Measurements from ENCODE around the gene MXD3. TPM values are rescaled to one million over a fixed set of nuclear protein-coding genes. Genes with fewer than 3 reads are reported as not detected.

The MXD3 gene
- total and polyA plus RNA-seq, 2 donors (not counting 1 experiment from before 2014, with no cell fraction given) = 11.5 to 14.8 TPM

DNA sequence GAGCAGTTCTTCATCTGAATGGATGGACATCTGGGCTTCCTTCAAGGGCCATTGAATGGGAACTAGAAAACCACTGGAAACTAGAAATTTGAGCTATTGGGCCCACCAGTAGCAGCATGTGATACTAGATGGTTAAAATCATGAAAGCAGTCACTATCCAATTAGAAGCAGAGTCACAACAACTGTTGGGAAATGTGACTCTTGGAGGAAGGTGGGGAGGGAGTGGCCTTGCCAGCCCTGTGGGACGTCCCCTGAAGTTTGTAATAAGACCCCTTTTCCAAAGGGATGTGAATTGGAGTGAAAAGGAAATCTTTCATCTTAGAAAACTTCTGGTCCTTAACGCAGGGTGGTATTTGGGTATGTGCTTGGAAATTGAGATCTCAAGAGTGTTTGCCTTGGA, 13.8 kb downstream of the MXD3 start:
- Histone ChIP-seq H2AFZ (ENCODE audit: insufficient read depth, low read depth, low read length, poor library complexity, severe bottlenecking) (no peak overlapping the region), H3K4me3 (ENCODE audit: control extremely low read depth in 1 of 5, extremely low read depth in 1 of 5, insufficient read depth in 1 of 5, low read depth in 2 of 5, low read length in 4 of 5) (no peak overlapping the region), H3K79me2 (ENCODE audit: control insufficient read depth, insufficient read depth, low read length) (peaks cover 19% of the 10 kb centered on the region), H4K20me1 (ENCODE audit: control insufficient read depth, insufficient read depth, low read length, poor library complexity, severe bottlenecking) (no peaks in the 10 kb centered on the region), H3K4me2 (replicated peaks; ENCODE audit: low read depth, low read length, poor library complexity, severe bottlenecking) (no peak overlapping the region), H3K4me1 (ENCODE audit: control insufficient read depth in 2 of 2, insufficient read depth in 2 of 2, low read length in 2 of 2) (peaks cover 59 to 78% of the 10 kb centered on the region in 2 donors), H3K9me3 (ENCODE audit: control extremely low read depth in 1 of 3, control insufficient read depth in 2 of 3, insufficient read depth in 1 of 3, low read length in 2 of 3) (no peaks in the 10 kb centered on the region), H3K27ac (ENCODE audit: low read length in 2 of 2) (peak overlapping the region in 1 of 2 donors; percentile 54), H3K9ac (ENCODE audit: low read length) (no peak overlapping the region), H3K36me3 (replicated peaks in 1 of 2; ENCODE audit: control extremely low read depth in 1 of 2, control insufficient read depth in 1 of 2, extremely low read depth in 1 of 2, insufficient read depth in 2 of 2, low read length in 1 of 2) (peaks cover 18 to 37% of the 10 kb centered on the region in 2 experiments), H3K27me3 (replicated peaks in 1 of 4; ENCODE audit: control extremely low read depth in 1 of 4, control insufficient read depth in 3 of 4, insufficient read depth in 4 of 4, low read length in 3 of 4) (no peaks in the 10 kb centered on the region)
- Mint-ChIP-seq H3K4me3 (no peak overlapping the region), H3K4me1 (peaks cover 71% of the 10 kb centered on the region), H3K27me3 (no peaks in the 10 kb centered on the region), H3K9me3 (ENCODE audit: insufficient read depth) (no peaks in the 10 kb centered on the region), H3K27ac (peak overlapping the region; percentile 93)
- intact Hi-C loops (cut with micrococcal nuclease) = no loop called here
- ChIA-PET CTCF (interaction anchor here (0.8 to 1.6 kb wide), 3 partner anchors 12 to 183 kb away, joined by 3 to 6 read pairs (median 5); no protein-coding TSS in a partner anchor), POLR2A (no interaction called here)
- DNase-seq (no peak), ATAC-seq (ENCODE audit: low read depth) (no peak)
- WGBS (ENCODE audit: insufficient coverage) = 100% methylated on average over 2 of the region's 2 CpGs
- TF ChIP-seq EZH2 (IDR thresholded peaks at IDR 0.05; ENCODE audit: borderline replicate concordance, insufficient read depth, low read depth, low read length, poor library complexity, severe bottlenecking) = no peak
- TF ChIP-seq, protein P1, sequence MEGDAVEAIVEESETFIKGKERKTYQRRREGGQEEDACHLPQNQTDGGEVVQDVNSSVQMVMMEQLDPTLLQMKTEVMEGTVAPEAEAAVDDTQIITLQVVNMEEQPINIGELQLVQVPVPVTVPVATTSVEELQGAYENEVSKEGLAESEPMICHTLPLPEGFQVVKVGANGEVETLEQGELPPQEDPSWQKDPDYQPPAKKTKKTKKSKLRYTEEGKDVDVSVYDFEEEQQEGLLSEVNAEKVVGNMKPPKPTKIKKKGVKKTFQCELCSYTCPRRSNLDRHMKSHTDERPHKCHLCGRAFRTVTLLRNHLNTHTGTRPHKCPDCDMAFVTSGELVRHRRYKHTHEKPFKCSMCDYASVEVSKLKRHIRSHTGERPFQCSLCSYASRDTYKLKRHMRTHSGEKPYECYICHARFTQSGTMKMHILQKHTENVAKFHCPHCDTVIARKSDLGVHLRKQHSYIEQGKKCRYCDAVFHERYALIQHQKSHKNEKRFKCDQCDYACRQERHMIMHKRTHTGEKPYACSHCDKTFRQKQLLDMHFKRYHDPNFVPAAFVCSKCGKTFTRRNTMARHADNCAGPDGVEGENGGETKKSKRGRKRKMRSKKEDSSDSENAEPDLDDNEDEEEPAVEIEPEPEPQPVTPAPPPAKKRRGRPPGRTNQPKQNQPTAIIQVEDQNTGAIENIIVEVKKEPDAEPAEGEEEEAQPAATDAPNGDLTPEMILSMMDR (IDR thresholded peaks at IDR 0.05) = no peak

DNA sequence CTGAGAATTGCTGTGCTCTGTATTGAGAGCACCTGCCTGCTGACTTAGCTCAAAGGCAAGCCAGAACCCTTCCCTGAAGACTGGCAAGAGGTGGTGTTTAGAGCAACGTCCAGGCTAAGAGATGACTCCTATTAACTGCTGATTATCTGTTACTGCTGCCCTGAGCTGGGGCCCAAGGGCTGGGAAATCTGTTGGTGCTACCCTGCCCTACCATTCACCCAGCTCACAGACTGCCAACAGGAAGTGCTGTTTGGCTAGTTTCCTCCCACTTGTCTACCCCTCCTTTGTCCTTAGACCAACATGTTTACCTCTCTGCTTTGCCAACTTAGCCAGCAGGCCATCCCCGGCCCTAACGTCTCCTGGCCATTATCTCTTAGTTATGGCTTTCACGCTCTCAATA, 15.1 kb downstream of the MXD3 start:
- H3K4me2 ChIP-seq (replicated peaks; ENCODE audit: low read depth, low read length, poor library complexity, severe bottlenecking) = peak overlapping the region; percentile 58
- H3K4me1 ChIP-seq (ENCODE audit: control insufficient read depth in 2 of 2, insufficient read depth in 2 of 2, low read length in 2 of 2) = peaks cover 47 to 65% of the 10 kb centered on the region in 2 donors
- peak overlapping the region; percentile 37 to 54 for H3K27ac ChIP-seq (ENCODE audit: low read length in 2 of 2)
- no peak overlapping the region for H2AFZ ChIP-seq (ENCODE audit: insufficient read depth, low read depth, low read length, poor library complexity, severe bottlenecking)
- no peaks in the 10 kb centered on the region for H3K27me3 ChIP-seq (replicated peaks in 1 of 4; ENCODE audit: control extremely low read depth in 1 of 4, control insufficient read depth in 3 of 4, insufficient read depth in 4 of 4, low read length in 3 of 4)
- 13% methylated on average over 3 of the region's 4 CpGs for WGBS (ENCODE audit: insufficient coverage)
- DNase-seq = peak; percentile 33
- ChIA-PET POLR2A (interaction anchor here (0.6 kb wide), 1 partner anchor 123 kb away, joined by 8 read pairs; no protein-coding TSS in a partner anchor), CTCF (interaction anchor here (0.5 to 1.9 kb wide), 3 partner anchors 12 to 738 kb away, joined by 3 to 6 read pairs (median 4); no protein-coding TSS in a partner anchor)
- intact Hi-C loops (cut with micrococcal nuclease) = no loop called here
- H3K9me3 ChIP-seq (ENCODE audit: control extremely low read depth in 1 of 3, control insufficient read depth in 2 of 3, insufficient read depth in 1 of 3, low read length in 2 of 3) = no peaks in the 10 kb centered on the region
- H3K9me3 Mint-ChIP-seq (ENCODE audit: insufficient read depth) = no peaks in the 10 kb centered on the region
- peak overlapping the region; percentile 54 for H3K27ac Mint-ChIP-seq
- no peak overlapping the region for H3K4me3 ChIP-seq (ENCODE audit: control extremely low read depth in 1 of 5, extremely low read depth in 1 of 5, insufficient read depth in 1 of 5, low read depth in 2 of 5, low read length in 4 of 5)
- TF ChIP-seq, protein P1 (IDR thresholded peaks at IDR 0.05) = no peak
- no peak for TF ChIP-seq EZH2 (IDR thresholded peaks at IDR 0.05; ENCODE audit: borderline replicate concordance, insufficient read depth, low read depth, low read length, poor library complexity, severe bottlenecking)
- H3K4me3 Mint-ChIP-seq = peak overlapping the region; percentile 62
- H3K4me1 Mint-ChIP-seq = peaks cover 60% of the 10 kb centered on the region
- no peaks in the 10 kb centered on the region for H4K20me1 ChIP-seq (ENCODE audit: control insufficient read depth, insufficient read depth, low read length, poor library complexity, severe bottlenecking)
- no peak for ATAC-seq (ENCODE audit: low read depth)
- H3K79me2 ChIP-seq (ENCODE audit: control insufficient read depth, insufficient read depth, low read length) = peaks cover 5% of the 10 kb centered on the region
- no peaks in the 10 kb centered on the region for H3K27me3 Mint-ChIP-seq
- peak overlapping the region; percentile 12 for H3K9ac ChIP-seq (ENCODE audit: low read length)
- peaks cover 20 to 48% of the 10 kb centered on the region in 2 experiments for H3K36me3 ChIP-seq (replicated peaks in 1 of 2; ENCODE audit: control extremely low read depth in 1 of 2, control insufficient read depth in 1 of 2, extremely low read depth in 1 of 2, insufficient read depth in 2 of 2, low read length in 1 of 2)

Measured in B cell (primary cell).